ENCODE measurements around the gene CENPI.
"Not testable (repeated sequence)": the region's sequence is repeated elsewhere in the genome, so short reads cannot be mapped to it uniquely, and the experiment has no call there.

The CENPI gene, protein sequence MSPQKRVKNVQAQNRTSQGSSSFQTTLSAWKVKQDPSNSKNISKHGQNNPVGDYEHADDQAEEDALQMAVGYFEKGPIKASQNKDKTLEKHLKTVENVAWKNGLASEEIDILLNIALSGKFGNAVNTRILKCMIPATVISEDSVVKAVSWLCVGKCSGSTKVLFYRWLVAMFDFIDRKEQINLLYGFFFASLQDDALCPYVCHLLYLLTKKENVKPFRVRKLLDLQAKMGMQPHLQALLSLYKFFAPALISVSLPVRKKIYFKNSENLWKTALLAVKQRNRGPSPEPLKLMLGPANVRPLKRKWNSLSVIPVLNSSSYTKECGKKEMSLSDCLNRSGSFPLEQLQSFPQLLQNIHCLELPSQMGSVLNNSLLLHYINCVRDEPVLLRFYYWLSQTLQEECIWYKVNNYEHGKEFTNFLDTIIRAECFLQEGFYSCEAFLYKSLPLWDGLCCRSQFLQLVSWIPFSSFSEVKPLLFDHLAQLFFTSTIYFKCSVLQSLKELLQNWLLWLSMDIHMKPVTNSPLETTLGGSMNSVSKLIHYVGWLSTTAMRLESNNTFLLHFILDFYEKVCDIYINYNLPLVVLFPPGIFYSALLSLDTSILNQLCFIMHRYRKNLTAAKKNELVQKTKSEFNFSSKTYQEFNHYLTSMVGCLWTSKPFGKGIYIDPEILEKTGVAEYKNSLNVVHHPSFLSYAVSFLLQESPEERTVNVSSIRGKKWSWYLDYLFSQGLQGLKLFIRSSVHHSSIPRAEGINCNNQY

DNA sequence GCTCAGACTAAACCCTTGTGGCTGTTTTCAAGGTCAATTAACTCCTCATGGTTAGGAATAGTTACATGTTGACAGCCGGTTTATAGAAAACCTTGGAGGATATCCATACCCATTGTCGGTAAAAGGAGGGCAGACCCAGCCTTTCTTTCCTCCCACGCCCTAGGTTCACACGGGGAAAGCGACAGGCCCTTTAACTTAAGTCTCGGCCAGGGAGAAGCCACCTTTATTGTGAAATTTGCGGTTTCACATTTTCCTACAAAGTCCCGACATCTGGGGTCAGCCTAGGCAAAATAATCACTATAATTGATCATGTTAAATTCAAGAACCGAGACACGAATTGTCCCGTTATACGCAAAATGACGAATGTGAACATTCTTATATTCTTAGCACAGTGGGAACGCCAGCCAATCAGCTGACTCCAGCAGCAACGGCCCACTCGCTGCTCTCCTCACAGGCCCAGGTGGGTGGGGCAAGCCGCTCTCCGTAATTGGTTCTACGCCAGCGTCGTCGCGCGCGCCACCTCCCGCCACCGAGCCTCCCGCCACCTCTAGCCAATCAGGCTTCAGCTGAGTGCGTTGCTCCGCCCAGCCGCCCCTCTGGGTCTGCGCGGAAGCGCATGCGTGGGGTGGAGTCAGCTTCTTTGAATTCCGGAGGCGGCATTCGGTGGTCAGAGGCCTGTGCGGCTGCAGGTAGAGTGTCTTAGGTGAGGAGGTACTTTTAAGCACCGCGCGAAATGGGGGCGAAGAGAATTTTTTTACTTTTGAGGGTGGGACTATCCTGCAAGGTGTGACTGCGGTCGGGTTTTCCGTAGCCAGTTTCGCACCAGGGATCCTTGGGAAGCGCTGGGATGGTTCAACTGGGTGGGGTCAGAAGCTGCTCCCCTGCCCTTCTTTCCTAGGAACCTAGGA, at the start of gene CENPI:
Gene CENPI, plus strand, starts transcription at position 659 of the 908 bp plus-strand sequence. CDS start 2,867 bp downstream, outside the sequence.
- peak; percentile 67 for DNase-seq

DNA sequence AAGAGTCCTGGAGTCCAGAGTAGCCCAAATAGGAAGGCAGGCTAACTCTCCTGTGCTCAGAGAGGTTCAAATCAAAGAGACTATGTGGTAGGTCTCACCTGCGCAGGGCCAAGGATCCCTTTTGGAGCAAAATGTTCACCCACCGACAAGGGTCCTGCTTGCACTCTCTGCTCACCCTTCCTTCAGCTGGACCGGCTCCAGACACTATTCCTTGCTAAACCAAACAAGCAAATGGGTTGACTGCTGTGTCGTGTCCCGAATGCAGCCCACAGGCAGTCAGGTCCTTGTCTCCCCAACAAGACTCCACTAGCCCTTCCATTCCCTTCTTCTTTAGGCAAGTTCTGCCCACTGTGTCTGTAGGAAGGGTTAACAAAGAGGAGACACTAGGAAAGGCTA, 46.9 kb upstream of the CENPI start:
- DNase-seq: no peak

DNA sequence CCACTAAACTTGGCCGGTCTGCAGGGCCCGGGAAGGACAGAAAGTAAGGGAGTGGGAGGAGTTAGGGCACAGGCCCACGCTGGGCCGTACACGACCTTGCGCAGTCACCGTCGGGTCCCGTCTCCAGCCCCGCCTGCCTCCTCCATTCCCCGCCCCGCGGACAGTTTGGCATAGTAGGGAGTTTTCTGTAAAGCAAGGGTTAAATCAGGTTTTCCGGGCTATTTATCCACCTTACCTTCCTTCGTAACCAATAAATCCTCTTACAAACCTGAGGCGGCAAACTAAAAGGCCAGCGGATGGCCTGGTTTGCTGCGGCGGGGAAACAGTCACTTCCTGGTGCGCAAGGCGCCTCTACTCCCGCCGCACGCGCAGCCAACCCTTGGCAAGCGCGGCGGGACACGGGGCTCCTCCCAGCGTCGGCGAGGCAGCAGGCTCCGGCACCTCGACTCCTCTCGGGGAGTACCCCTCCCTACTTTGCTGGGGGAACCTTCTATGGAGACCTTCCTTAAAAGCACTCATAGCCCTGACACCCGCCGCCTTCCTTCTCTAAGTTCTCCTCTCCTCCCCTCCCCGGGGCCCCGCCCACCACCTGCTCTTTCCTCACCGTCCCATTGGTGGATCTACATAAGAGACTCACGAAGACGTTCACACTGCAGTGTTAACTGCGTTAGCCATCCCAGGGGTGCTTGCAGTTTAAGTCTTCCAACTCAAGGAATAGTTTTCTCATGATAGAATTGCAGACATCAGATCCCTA, 46.3 kb upstream of the CENPI start, which contains the start of gene TRMT2B:
Gene TRMT2B, minus strand, starts transcription at position 563 of the 754 bp plus-strand sequence. CDS start 9,822 bp downstream, outside the sequence.
- peak; percentile 34 for DNase-seq

- not testable (repeated sequence) for DNase-seq
Observed at GRCh38 chrX:101056551-101056950, 41.5 kb upstream of the CENPI start.

DNA sequence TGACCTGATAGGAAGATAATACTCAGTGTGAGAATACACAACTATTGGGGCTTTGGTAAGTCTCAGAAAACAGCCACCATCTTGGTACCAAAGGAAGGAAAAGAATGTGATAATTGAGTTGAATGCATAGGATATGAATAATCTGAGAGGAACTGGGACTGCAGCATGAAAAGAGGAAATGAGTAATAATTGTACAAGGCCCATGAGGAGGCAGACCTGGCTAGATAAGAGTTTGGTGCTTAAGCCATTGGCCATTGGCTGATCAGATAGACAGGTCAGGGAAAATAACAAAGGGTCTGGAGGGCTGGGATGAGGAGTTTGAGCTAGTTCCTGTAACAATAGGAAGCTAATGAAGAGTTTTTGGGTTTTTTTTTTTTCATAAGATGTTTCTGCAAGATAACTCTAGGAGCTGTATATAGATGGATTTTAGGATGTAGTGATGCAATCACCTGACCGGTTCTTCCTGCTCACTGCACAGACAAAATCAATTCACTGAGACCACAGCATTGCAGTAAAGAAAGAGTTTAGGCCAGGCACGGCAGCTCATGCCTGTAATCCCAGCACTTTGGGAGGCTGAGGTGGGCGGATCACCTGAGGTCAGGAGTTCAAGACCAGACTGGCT, 40.8 kb upstream of the CENPI start:
- DNase-seq: no peak

- no peak for DNase-seq
Observed at GRCh38 chrX:101062176-101062575, 35.8 kb upstream of the CENPI start.

DNA sequence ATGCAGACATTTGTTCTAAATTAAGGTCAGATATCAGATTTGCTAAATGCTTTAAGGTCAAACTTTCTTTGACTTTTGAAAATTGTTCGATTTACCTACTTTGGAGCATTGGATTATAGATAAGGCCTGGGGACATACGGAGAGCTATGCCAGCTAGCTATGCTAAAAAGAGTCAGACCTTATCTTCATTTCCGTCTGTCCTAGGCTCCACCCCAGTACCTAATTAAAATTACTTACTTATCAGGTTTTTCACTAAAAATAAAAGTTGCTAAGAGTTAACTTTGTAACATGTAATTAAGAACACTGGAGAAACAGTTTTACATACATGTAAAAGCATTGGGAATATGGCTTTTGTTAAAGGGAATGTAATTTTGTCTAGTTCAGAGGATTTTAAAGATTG, 26.4 kb upstream of the CENPI start:
- DNase-seq: no peak

DNA sequence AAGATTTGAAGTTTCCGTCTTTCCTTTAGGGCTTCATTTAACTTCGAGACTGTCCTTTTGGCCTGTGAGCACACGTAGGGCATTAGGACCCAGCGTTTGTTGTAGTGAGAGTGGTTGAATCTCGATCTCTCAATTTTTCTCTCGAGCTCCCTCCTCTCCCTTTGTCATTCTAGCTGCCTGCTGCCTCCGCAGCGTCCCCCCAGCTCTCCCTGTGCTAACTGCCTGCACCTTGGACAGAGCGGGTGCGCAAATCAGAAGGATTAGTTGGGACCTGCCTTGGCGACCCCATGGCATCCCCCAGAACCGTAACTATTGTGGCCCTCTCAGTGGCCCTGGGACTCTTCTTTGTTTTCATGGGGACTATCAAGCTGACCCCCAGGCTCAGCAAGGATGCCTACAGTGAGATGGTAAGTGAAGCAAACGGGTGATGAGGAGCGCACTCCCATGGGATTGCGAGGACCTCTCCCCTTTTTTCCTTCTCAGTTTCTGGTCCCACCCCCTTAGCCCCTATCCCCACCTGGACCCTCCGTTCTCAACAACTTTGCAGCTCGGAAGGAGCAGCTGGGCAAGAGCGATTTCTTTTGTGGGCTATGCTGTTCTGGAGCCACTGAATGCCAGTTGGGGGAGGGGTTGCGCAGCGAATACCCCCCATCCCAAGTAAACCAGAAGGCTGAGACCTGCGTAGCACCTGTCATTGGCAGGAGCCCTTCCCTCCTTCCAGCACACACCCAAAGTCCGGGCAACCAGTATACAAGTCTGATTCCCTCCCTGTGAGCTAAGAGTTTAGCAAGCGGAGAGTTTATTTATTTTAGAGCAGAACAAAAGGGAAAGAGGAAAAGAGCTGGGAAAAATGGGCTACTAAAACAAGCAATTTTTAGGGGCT, 19.0 kb upstream of the CENPI start, which contains the start of gene TMEM35A:
Gene TMEM35A, plus strand, starts transcription at position 164 of the 883 bp plus-strand sequence. Its CDS starts 124 bp downstream, at position 288.
- DNase-seq: no peak

DNA sequence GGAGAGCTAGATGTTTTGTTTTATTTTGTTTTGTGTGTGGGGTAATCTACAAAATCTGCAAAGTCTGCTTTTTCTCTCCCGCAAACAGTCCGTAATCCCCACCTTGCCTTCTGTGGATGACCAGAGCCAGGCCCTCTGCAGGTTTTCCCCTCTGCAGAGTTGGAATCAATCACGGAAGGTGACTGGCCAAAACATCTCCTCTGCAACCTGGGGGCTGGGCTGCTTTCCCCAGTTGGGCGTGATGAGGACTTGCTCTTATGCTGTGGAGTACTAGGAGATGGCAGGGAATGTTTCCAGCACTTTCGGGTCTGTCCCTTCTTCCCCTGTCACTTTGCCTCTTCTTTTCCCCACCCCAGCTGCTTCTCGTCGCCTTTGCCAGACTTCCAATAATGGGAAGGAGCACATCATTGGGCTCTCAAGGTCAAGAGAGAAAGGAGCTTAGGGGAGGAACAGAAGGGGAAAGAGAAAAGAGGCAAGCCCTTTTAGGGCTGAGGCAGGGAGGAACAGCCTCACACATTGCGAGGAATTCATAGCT, 18.2 kb upstream of the CENPI start:
- no peak for DNase-seq

GRCh38 chrX:101080326-101081124, 17.5 kb upstream of the CENPI start:
- no peak for DNase-seq

DNA sequence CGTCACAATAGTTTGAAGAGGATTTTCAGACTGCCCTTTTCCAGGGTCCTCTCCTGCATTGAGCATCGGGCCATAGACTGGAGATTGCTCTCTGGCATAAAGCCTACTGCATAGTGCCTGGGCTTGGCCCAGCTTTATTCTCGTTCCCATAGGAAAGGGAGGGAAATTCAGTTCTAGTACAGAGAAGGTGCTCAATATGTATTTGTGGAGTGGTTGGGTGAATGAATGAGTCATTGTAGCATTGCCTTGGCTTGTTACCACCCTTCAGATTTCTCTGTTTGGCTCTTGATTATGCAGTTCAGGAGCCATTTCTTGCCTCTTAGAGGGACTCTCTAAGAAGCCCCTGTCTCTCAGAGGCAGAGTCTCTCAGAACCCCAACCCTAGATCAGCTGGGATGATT, 16.8 kb upstream of the CENPI start:
- no peak for DNase-seq

DNA sequence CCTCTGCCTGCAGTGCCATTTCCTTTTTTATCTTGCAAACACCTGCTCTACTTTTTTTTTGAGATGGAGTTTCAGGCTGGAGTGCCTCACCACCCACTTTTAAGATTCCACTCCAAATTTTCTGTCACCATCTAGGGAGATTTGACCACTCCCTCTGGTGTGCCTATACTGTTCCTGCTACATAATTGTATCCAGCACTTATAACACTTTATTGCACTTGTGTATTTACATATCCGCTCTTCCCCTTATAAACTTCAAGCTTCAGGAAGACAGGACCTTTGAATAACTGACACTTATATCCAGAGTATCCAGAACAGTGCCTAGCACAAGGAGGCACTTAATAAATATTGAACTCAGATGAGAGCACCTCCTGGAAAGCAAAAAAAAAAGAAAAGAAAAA, 6.2 kb upstream of the CENPI start:
- no peak for DNase-seq

GRCh38 chrX:101108284-101108683, 10.3 kb downstream of the CENPI start:
- DNase-seq: no peak

- DNase-seq: no peak
Observed at GRCh38 chrX:101117701-101118100, 19.7 kb downstream of the CENPI start.

DNA sequence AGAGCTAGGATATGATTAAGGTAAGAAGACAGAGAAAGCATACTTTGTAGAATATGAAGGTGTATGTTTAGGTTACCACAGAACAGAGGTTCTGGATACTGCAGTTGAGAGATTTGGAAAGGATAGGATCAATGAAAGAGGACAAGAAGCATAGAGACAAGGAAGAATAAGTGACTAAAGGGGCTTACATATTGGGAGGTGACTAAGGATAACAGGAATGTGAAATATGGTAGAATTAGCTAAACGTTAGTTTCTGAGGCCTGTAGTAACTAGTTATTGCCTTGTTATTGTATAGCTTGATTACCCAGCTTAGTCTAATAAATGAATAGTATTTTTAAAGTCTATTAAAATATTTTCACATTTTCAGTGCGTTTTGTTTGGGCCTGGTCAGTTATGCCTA, 38.2 kb downstream of the CENPI start:
- DNase-seq: no peak

All from NCI-H524 treated with DMSO at 0.1 percent for 48 hours (cell line).